Body of pancreas (tissue), 4 donors: ENCODE measurements around the gene DIDO1.

Source experiments
- POLR2A ChIP-seq, 3 donors: fragments of 450-650 bp; IDR thresholded peaks; one replicate each; pipeline ENCODE4 v1.6.1; 2016; ENCODE audit warnings: antibody characterized with exemption in 3 of 3, mild to moderate bottlenecking in 2 of 3
- TF ChIP-seq, protein P1 (sequence below), 7 experiments: fragments of 450-650 bp in 4 of 7; fragments of 200-600 bp in 3 of 7; sonication (generic) in 3 of 7; IDR thresholded peaks; one replicate each; pipeline ENCODE4 v1.5.1; 2016 to 2019; ENCODE audit warnings: antibody characterized with exemption in 7 of 7

DNA sequence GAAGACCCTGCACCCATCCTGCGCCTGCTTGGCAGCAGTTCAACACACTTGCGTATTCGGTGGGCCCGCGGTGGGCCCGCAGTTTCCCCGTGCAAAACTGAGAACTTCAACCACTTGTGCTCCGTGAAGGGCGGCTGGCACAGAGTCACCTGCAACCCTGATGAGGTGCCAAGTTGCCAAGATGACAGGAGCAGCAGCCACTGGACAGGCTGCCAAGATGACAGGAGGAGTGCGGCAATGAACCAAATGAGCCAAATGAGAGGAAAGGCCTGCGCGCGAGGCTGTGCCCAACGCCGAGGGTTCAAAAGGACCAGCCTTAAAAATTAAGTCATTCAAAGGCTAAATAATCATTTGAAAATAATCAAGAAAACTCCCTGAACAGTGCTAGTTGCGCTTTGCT is 20.1 kb downstream of the DIDO1 start:
- TF ChIP-seq, protein P1, sequence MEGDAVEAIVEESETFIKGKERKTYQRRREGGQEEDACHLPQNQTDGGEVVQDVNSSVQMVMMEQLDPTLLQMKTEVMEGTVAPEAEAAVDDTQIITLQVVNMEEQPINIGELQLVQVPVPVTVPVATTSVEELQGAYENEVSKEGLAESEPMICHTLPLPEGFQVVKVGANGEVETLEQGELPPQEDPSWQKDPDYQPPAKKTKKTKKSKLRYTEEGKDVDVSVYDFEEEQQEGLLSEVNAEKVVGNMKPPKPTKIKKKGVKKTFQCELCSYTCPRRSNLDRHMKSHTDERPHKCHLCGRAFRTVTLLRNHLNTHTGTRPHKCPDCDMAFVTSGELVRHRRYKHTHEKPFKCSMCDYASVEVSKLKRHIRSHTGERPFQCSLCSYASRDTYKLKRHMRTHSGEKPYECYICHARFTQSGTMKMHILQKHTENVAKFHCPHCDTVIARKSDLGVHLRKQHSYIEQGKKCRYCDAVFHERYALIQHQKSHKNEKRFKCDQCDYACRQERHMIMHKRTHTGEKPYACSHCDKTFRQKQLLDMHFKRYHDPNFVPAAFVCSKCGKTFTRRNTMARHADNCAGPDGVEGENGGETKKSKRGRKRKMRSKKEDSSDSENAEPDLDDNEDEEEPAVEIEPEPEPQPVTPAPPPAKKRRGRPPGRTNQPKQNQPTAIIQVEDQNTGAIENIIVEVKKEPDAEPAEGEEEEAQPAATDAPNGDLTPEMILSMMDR (IDR thresholded peaks at IDR 0.05), result no peak
- TF ChIP-seq POLR2A (IDR thresholded peaks at IDR 0.05), result no peak
